ENCODE measurements around the gene STAM.

The STAM gene

DNA sequence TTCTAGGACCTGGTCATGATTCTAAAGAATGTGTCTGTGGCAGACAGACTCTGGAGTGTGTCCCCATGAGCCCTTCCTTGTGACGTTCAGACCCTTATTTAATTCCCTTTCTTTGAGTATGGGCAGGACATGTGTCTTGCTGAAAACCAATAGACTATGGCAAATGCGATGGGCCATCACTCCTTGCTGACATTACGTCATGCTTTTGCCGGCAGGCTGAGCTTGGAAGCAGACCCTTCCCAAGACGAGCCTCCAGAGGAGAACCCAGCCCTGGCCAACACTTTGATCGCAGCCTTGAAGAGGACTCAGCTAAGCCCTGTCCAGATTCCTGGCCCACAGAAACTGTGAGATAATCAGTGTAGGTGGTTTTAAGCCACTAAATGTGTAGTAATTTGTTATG, 89.7 kb downstream of the STAM start:
- no peak for DNase-seq

- no peak for DNase-seq
Observed at GRCh38 chr10:17734432-17735080, 90.6 kb downstream of the STAM start.

DNA sequence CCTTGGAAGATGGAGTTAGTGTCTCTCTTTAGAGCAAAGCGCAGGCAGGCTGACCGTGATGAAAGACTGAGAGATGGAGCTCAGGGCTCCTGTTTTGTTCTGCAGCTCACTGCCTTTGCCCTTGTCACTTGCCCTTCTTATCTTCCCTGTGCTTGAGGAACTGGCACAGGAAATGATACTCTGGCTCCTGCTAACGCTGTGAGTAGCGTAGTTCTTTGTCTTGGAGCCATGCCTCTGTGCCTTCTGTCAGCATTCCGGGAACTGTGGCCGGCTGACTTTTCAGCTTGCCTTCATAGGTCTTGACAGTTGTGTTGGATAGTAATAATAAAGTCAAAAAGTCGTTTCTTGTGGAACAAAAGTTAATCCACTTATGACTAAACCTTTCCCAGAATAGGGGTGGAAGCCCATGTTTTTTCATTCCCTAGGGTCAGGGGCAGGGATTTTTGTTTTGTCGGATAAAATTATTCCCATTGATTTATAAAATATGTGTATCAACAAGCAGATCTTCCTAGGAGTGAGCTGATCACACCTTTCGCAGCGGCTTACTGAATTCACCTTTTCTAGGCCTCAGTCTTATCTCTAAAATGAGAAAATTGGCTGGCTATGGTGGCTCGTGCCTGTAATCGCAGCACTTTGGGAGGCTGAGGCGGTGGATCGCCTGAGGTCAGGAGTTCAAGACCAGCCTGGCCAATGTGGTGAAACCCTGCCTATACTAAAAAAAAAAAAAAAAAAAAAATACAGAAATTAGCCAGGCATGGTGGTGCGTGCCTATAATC, 91.4 kb downstream of the STAM start:
- DNase-seq, result no peak

DNA sequence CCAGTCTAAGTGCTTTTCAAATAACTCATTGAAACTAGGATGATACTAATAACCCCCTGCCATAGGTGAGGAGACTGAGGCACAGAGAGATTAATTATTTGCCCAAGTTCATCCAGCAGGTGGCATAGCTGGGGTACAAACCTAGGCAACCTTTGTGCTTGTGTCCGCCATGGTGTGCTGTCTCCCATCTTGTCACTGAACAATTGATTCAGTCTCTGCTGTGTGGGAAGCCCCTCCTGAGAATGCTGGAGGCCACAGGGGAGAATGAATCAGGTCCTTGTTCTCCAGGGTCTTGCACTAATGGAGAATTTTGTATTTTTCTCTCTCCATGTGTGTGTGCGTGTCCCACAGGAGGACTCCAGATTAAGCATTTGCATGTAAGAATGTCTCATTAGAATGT, 92.3 kb downstream of the STAM start:
- no peak for DNase-seq

DNA sequence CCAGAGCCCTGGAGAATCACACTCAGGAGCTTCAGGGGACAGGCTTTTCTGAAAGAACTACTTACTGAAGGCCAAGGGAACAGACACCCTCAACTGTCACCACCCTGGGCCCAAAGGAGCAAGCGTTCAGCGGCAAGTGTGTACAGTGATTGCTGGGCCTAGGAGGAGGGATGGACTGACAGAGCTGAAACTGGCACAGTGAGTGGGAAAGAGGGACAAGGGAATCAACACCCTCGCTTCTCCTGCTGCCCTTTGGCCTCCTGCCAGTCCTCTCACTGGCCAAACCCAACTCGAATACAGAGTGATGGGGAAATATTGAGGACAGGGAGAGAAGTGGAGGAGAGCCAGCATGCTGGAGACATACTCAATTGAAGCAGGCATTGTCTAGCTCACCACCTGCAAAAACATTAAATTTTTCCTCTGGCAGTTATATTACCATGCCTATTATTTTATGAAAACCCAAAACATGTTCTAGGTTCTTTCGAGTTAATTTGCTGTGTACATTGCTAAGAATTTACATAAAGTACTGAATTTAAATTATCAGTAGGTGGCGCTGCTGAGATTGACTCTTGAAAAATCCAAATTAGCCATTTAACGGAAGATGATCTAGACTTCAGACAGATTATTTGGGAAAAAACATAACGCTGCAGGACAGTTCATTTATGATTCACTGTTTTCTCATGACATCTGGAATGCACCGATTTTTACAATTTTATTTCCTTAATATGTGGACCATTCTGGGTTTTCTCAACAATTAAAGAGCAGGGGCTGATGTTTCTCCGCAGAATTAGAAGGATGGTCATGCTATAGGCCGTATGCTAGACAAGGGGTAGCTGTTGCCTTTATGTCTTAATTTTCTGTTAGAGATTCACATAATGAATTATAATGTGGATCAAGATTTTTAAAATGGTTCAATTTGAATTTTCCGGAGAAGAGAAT, 93.3 kb downstream of the STAM start:
- DNase-seq, result peak; percentile 51

- no peak for DNase-seq
Observed at GRCh38 chr10:17740668-17741067, 96.7 kb downstream of the STAM start.

DNA sequence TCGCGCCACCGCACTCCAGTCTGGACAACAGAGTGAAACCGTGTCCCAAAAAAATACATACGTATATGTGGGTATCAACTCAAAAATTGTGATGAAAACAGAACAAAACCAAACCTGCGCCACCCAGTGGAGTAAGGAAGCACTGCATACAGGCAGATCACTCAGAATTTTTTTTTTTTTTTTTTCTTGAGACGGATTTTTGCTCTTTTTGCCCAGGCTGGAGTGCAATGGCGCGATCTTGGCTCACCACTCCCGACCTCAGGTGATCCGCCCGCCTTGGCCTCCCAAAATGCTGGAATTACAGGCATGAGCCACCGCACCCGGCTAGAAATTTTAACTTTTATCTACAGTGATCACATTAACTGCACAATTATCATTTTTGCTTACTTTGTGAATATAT, 99.0 kb downstream of the STAM start:
- peak; percentile 54 for DNase-seq

DNA sequence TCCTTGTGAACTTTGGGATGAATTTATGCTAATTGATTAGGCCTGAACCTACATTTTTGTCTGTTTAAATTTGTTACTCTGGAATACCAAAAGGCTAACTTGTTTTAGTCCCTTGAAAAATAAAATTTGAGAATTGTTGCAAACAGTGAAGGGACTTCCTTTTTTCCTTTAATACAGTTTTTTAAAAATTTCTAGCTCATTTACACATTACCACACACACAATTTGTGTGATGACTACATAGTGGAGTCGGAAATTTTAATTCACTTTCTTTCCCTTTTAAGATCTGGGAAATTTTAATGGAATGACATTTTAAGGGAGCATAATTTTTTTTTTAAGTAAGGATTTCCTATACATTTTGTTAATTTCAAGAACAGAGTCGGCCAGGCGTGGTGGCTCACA, 99.5 kb downstream of the STAM start:
- DNase-seq, result no peak

- DNase-seq, result no peak
Observed at GRCh38 chr10:17744341-17744861, 100.5 kb downstream of the STAM start.

DNA sequence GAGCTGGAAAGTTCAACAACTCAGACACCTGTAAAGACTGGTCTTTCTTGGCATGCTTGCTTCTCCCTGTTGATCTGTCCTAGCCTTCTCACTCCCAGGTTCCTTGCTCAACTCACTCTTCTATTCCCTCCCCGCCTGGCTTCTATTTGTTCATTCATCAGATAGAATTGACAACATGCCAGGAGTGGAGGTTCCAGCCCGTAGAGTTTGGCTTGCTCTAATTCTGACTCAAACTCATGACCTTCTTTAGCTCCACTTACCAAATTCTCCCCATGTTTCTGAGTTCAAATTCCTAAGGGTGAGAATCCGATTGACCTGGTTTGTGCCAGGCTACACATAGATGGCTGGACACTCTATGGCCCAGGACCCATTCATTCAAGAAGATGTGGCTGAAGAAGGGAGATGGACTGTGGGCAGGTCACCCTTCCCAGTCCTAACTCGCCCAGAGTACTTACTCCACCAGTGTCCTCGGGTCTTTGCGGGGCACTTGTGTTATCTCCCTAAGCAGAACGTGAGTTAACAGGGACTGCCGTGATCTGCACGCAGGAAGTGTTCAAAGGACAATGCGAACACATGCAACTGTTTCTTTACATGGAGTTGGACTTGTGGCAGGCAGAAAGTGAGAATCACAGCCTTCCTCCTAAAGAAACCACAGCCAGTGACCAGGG, 104.1 kb downstream of the STAM start:
- peak; percentile 39 for DNase-seq

GRCh38 chr10:17749890-17750289, 105.9 kb downstream of the STAM start:
- DNase-seq, result no peak

DNA sequence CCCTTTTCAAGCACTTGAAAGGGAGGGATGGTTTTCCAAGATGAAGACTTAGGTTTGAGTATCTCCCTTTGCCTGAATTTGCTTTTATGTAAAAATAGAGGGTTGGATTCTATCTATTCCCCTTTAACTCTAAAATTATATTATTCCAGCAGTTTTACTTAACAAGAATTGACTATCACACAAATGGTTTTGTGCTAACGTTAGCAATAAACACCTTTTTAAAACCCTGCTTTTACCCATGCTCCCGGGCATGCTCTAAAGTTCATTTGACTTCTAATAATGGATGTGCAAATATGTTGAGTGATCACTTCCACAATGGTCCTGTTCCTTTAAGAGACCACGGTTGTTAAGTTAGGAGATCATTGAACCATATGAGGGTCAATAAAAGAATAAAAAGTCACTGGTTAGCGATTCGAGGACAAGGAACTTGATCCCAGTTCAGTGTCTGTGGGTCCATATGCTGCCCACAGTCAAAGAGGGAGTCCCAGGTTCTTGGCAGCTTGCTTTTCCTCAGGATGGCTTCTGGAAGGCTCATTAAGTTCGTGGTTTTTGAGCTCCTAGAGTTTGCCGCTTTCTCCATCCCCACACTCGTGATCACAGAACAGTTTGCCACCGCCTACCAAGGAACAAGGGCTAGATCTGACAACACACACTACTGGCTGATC, 108.0 kb downstream of the STAM start, which contains the start of gene TMEM236:
Gene TMEM236, plus strand, starts transcription at position 421 of the 665 bp plus-strand sequence. Its CDS starts 95 bp downstream, at position 516.
- no peak for DNase-seq

- no peak for DNase-seq
Observed at GRCh38 chr10:17756557-17757217, 112.7 kb downstream of the STAM start.

DNA sequence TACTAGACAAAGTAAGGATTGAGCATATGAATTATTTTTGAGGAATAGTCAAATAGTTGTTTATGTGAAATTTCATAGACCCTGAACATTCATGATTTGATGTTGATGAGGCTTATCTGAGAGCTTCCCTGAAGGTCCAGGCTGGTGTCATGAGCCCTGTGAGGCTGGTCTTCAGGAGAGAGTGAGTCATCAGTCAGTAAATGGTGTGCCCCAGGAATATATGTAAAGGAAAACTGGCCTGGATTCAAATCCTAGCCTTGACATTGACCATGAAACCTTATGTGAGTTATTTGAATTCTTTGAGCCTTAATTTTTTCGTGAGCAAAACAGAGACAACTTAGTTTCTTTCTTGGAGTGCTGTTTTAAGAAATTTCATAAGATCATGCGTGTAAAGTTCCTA, 114.2 kb downstream of the STAM start:
- peak; percentile 28 for DNase-seq

- DNase-seq, result no peak
Observed at GRCh38 chr10:17758896-17759295, 114.9 kb downstream of the STAM start.

GRCh38 chr10:17764142-17764541, 120.2 kb downstream of the STAM start:
- DNase-seq, result no peak

DNA sequence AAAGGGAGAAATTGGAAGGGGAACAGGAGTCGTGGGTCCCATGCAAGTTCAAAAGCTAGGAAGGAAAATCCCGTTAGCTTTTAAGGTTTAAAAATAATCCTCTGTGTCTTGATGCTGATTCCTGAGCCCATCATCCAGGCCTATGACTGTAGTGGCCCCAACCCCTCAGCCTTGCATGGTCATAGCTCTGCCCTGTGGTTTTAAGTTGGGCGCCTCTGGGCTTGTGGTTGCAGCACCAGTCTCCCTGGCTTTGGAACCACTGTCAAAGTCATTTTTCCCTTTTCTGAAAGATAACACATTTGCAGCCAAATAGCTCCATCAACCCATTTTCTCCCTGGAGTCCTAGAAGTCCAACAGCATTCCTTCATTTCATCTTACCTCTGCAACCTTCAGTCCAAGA, 121.7 kb downstream of the STAM start:
- DNase-seq, result no peak
